ELF-1 (cell line): Measurements from ENCODE around the gene STK32C.
"Not testable (repeated sequence)": the region's sequence is repeated elsewhere in the genome, so short reads cannot be mapped to it uniquely, and the experiment has no call there.

ENCODE experiments used
- DNase-seq: peaks from one replicate; pipeline ENCODE4 v3.0.0-alpha.2; 2016; ENCODE audit warnings: low read depth, low spot score

Gene STK32C

DNA sequence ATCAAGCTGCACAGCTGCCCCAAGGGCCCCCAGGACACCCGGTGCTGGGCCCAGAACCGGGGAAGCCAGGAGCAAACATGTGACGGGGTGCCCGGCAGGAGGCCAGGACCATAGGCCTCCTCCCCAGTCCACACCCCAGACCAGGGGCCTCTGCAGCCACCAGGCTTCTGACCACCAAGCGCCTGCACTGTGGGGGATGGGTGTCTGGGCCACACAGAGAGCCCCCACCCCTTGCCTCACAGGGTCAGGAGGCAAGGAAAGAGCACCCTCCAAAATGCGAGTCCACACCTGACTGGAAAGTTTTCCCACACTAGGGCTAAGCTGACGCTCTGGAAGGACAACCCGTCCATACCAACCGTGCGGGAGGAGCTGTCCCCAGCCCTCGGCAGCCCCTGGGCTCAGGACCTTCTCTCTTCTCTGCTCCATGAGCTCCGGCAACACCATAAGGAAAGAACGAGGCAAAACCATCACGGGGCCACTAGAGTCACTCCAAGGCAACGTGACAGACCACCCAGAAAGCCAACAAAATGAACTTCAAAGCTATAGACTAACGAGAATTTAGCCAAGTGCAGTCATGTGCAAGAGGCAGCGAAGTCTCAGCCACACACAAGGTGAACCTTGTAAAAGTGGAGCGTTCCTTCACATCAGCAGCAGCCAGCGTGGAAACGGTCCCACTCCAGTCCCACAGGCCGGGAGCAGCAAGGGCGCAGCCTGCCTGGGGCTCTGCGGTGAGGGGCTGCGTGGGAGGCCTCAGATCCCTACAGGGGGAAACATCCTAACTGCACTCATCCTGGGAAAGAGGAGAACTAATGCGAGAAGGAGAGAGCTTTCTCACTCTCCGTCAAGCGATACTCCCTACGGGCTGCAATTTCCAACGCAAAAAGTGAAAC is 5.1 kb downstream of the STK32C start:
- DNase-seq = no peak

DNA sequence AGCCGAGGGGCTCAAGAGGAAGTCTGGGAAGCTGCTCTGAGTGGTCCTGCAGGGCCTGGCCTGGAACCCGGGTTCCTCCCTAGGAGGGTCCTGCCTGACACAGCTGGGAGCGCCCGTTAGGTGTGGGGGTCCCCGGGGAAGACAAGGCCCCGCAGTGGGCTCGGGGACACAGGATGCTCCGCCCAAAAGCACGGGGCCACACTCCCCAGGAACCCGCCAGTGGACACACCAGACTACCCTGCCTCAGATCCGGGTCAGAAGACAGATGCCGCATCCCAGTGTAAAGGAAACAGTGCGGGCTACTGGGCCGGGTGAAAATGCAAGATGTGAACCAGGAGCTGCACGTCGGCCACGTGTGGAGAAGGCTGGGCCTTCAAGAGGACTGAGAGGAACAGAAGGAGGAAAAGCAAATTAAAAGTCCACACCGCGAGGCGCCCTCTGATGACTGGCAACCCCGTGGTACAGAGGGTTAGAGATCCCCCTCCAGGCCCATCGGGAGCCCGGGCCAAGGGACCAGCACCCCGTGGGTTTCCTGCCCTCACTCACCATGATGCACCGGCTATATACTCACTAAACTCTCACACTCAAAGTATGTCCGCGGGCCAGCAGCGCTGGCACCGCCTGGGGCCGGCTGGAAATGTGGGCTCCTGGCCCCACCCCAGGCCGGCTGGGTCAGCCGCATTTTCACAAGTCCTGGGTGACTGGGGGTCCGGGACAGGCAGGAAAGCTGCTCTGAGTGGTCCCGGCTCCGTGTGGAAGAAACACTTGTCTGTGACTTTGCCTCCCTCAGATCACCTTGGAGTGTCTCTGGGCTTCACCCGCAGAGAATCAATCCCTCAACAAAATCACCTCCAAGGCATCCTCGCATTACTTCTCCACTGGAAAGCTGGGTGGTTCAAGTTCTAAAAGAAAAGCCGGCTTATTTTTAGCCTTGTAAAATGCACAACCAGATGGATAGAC is 6.1 kb downstream of the STK32C start:
- no peak for DNase-seq

DNA sequence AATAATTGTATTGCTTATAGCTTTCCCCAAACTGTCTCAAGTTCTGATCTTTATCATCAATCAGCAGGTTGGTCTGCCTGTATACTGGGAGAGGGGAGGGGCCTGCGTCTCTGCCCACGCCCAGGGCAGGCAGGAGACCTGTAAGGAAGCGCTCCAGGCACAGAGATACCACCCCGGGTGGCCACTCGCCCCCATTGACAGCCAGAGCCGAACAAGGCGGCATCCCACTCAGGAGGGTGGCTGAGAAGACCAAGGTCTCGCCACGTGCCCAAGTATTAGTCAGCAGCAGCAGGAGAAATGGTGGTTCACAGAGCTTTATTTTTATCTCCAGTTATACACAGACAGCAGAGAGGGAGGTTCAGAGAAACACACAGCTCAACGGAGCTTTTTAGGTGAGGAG is 7.2 kb downstream of the STK32C start:
- DNase-seq = no peak

DNA sequence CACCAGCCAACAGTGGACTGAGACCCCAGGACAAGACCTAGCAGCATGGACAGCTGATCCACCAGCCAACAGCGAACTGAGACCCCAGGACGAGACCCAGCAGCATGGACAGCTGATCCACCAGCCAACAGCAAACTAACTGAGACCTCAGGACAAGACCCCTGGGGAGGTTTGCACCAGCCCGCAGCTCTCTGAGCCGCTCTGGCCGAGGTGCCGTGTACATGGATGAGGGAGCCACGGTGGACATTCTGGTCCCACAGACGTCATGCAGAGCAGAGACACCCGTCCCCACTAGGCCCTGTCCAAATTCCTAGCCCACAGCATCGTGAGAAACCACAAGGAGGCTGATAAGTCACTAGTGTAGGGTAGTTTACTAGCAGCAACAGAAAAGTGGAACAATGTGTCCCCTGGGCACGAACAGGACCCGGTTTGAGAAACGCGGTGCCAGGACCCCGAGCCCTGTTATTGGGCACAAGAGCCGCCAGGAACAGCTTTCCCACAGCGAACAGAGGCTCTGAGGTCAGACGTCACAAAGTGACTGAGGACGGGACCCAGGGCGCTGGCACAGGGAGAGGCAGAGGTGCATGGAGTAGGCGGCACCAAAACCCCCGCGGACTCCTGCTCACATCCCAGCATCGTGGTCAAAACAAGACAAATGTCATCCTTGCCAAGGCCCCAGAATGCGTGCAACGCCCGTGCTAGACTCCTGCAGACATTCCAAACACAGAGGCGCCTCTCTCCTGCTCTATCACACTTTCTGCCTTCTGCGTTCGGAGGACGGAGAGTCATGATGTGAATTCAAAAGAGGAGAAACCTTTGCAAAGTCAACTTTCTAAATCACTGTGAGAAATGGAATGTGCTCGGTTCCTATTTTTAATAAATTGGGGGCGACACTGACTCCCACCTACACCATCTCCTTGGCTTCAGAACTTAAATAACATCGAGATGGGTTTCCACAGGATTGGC is 8.1 kb downstream of the STK32C start:
- DNase-seq = no peak

DNA sequence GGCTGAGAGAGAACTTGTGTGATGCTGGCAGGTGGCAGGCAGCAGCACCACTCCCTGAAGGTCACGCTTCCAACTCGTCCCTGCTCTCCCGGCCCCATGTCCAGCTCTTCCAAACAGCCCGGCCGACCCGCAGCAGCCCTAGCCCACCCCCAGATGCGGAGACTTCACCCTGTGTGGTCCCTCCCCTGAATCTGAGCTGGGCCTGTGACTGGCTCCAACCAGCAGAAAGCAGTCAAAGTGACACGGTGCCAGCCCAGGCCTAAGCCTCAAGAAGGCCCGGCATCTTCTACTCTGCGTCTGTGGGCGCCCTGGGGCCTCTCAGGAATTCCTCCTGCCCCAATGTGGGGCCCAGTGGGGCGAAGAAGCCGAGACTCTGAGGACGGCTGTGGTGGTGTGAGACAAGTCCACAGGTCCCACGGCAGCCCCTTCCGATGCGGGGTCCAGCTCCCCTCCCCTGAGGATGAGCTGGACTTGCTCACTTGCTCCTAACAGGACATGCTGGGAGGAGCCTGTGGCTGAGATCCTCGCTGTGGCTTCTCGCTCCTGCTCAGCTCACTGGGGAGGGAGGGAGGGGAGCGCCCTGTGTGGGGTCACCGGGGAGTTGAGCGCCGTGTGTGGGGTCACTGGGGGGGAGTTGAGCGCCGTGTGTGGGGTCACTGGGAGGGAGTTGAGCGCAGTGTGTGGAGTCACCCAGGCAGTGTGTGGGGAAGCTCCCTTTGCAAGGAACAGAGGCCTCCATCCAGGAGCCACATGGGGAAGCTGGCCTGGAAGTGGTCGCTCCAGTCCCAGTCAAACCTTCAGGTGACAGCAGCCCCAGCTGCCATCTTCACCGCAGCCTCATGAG is 9.5 kb downstream of the STK32C start:
- no peak for DNase-seq

DNA sequence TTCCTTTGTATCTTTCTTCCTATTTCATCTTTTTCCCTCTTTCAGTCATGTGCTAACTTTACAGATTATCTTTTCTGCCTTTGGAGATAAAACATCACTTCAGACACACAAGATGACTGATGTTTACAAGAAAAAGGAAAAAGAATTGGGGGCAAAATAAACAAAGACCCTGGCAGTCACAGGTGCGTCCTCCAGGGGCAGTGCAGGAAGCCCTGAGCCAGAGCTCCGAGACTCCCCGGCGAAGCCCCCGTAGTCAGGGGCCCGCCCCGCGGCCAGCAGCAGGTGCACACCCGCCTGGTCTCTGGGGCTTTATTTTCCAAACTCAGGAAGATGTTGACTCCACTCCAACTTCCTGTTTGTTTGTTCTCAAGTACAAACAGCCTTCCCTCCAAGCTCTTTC is 10.2 kb downstream of the STK32C start:
- DNase-seq = no peak

DNA sequence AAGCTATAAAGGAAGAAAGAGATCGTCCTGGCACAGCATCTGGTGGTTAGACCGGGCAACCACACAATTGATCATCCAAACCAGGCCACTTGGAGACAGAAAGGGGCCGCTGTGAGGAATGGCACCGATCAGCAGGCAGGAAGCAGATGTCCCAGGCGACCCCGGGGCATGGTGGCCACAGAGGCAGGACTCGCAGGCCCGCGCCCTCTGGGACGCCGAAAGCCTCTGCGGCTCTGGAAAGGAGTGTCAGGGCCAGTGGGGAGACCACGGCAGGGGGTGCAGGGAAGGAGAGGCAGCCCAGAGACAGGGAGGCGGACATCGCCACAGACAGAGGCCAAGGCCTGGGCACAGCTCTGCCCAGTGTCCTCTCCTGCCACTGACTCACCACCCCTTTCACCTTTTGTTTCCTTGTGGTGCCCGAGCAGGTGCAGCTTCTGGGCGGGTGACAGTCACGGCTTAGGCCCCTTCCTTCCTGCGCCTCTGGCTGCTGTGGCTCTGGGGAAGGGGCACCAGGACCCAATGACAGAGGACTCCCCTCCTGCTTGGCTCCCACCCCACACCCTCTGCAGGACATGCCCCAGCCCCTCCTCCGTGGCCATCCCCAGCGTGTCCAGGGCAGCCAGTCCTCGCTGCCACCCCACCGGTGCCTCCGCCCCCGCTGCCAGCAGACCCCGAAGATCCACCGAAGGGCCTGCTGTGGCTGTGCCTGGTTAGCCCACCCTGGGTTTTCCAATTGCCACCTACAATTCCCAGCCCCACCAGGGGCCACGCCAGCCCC is 10.9 kb downstream of the STK32C start:
- no peak for DNase-seq

DNA sequence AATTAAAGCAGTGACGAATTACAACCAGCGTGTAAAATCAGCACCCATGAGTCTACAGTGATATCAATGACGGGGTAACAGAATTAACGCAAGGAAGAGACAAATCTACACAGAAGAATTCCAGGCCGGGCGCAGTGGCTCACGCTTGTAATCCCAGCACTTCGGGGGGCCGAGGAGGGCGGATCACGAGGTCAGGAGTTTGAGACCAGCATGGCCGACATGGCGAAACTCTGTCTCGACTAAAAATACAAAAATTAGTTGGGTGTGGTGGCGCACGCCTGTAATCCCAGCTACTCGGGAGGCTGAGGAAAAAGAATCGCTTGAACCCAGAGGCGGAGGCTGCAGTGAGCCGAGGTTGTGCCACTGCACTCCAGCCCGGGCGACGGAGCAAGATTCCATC is 12.3 kb downstream of the STK32C start:
- not testable (repeated sequence) for DNase-seq

DNA sequence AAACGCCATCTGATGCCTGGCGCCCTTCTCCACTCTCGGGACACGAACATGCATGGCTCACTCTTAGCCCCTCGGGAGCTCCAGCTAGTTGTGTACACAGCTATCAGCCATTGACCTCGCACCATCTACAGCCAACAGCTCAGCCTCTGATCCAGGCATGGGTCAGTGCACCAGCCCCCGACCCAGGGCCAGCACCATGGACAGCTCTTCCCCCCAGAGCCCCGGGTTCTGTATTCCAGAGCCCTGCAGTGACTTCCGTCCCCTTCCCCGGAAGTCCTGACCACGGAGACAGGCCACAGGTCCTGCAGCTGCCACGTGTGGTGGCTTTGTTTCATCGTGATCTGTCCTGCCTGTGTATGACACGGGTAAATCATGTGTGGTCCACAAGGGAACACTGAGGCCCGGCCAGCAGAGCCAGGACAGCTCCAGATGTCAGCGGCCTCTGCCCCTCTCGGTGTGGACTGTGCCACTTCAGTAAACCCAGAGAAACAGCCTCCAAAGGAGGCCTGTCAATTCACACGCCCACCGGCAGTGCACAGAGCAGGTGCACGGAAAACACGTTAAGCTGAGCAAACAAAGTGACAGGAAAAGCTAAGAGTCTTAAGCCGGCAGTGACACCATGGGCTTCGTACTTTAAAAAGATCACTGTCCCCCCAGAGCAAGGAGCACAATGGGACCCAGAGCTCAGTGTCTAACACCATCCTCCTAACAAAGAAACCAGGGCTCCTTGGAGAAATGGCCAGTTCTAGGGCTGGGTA is 13.0 kb downstream of the STK32C start:
- peak; percentile 69 for DNase-seq

DNA sequence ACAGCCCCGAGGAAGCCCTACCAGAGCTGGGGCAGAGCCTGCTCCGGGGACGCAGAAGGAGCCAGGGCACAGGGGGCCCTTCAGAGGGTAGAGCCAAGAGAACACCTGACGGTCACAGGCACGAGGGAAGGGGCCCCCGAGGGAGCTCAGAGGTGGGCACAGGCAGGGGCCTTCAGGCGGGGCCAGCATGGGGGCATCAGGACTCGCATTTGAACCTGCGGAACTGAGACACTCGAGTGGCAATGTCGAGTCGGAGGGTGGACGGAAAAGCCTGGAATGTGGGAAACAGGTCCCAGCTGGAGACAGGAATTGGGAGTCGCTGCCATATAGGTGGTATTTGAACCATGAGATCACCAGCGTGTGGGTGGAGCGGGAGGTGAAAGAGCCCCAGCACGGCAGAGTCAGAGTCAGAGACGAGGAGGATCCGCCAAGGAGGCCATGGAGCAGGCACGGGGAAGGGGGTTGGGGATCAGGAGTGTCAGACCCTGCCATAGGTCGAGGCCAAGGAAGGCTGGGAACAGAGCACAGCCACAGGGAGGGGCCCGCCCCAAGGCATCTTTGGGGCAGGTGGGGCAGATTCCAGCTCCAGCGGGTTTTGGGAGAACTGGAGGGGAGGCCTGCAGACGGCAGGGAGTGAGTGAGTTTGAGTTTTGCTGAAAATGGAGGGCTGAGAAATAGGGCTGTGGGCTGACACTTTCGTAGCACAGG is 13.8 kb downstream of the STK32C start:
- DNase-seq = peak; percentile 23

DNA sequence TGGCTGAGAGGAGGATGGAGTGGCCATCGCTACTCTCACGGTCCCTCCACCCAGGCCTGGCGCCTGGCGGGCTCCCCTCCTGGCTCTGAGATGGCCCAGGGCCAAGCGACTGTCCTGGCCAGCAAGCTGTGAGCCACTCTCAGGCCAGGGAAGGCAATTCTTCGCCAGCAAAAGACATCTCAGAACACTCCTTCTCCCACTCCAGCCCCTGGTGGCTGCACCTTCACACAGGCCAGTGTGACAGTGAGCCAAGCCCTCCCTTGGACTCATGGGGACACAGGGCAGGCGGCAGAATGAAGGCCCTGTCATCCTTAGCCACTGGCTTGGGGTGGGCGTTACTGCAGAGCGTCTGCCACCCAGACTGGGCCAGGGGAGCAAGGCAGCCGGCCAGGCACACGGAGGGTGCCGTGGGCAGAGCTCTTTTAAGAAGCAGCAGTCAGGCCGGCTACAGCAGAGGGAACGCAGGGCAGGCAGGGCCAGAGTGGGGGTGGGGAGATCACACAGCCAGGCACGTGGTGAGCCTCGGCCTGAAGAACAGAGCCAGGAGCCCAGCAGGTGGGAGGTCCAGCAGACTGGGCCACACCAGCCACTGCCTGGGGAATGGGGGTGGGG is 14.4 kb downstream of the STK32C start:
- peak; percentile 46 for DNase-seq

DNA sequence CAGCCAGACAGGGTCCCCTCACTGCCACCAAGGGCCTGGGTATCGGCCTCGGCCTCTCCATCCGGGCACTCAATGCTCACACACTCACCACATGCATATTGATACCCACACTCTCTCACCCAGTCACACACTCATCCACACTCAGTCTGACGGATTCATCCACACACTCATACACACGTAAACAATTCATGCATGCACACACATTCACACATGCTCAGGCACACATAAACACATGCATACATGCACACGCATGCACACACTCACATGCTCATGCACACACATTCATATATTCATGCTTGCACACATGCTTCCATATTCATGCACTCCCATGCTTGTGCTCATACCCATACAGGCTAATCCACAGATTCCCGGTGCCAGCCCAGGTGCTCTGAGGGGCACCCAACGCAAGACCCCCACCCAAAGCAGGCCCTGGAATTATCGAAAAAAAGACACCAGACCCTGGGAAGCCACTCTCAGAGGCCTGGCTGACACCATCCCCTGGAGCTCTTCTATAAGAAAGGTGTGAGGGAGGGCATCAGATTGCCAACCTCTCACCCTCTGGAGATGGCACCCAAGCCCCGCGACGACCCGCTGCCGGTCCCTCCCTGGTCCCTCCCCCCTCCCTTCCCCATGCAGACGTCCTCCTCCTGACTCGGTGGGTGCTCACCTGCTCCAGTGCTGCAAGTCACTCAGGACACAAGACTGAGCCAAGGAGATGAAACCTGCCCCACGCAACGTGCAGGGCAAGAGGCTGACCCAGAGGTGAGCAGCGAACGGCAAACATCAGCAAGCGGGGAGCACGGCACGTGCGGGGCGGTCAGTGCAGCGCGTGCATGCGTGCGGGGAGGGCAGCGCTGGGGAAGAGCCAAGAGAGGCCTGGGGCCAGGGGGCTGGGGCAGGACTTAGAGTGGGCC is 15.2 kb downstream of the STK32C start:
- DNase-seq = no peak

DNA sequence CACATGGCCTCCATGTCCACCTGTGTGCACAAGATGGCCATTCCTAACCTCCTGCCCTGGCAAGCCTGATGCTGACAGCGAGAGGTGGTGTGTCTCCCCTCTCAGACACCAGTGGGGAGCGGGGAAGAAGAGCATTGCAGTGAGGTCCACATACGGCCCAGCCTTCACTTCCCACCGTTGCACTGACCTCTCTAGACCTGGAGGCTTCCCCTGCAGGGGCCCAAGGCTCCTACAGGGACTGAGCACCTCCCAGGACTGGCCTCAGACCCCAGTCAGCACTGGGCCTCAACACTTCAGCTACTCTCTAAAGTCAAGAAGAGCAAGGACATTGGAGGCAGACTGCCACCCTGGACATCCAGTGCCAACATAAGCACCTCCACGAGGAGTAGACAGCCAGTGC is 15.9 kb downstream of the STK32C start:
- DNase-seq = no peak

DNA sequence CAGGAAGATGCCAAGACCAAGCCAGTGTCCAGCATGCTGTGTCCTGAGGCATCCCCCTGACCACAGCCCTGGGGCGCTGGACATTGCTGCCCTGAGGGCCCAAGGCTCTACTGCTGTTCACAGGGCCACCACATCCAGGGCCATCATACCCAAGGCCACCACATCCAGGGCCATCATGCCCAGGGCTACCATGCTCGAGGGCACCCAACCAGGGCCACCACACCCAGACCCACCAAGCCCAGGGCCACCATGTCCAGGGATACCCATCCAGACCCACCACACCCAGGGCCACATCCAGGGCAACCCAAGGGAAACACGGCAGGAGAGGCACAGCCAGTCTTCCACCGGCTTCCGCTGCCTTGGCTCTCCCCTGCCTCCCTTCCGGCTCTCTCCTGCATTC is 17.1 kb downstream of the STK32C start:
- DNase-seq = no peak

DNA sequence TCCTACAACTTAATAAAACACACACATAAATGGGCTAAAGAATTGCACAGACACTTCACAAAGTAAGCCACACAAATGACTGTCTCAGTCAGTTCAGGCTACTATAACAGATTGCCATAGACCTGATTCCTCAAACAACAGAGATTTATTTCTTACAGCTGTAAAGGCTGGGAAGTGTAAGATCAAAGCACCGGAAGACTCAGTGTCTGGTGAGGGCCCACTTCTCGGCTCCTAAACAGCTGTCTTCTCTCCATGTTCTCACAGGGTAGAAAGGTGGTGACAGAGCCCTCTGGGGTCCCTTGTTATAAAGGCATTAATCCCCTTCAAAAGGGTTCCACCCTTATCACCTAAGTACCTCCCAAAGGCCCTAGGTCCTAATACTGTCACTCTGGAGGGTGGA is 18.3 kb downstream of the STK32C start:
- DNase-seq = no peak

DNA sequence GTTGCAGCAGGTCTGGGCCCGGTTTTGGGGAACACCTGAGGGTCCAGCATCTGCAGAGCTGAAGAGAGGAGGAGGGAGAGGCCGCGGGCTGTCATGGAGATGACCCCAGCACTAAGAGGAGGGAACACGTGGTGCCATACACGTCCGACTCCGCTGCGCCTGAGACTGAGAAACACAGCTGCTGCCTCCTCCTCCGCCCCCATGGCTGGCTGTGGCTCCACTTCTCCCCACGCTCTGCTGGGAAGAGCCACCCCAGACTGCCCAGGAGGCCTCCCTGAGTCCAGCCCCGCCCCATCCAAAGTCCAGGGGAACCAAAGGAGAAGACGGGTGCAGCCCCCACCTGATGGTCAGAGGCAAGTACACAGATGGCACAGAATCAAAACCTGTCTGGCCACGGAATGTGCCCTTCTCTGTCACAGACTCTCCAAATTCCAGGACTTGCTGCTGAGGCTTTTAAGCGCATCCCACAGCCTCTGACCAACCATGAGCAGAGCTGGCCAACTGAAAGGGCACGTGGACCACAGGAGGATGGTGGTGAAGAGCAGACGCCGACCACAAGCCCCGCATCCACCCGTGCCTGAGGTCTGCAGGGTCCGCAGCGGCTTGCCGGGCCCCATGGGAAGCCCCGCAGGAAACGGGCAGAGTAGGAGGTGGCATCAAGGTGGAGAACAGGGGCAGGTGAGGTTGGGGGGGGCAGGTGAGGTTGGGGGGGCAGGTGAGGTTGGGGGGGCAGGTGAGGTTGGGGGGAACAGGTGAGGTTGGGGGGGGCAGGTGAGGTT is 24.0 kb downstream of the STK32C start:
- no peak for DNase-seq
